GM19023 (cell line): ENCODE results near the gene CATSPER3.

Source experiments
- ATAC-seq: cut with Tn5 transposase; IDR thresholded peaks from one replicate; pipeline ENCODE4 v1.9.1; 2021; ENCODE audit warnings: mild to moderate bottlenecking, moderate library complexity; ENCODE audit not compliant: unreplicated experiment

Gene CATSPER3

DNA sequence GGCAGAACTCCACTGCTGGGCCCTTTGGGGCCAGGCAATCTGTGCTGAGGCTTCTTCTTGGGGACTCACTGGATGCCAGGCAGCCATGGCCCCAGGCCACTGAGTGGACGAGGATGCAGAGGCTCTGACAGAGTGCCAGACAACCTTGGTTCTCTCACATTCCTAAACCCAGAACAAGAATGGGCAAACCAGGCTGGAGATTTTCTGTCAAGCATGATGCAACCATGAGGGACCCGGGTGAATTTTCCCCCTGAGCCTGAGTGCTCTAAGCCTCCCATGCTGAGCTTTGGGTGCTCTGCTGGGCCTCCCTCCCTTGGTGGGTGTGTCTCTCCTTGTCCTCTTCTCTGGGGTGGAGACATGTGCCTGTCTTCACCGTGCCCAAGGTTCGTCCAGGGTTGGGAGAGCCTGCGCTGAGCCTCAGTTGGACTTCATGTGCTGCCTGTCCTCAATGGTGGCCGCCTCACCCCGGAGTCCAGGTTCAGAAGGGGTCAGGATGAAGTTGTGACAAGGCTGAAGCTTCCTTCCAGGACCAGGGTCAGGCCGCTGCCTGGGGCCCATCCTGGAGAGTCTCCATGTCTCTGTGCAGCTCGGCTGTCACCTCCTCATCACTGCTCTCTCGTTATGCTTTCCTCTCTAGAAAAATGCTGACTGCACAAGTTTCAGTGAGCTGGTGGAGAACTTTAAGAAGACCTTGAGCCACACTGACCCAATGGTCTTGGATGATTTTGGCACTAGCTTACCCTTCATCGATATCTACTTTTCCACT, 42.2 kb downstream of the CATSPER3 start:
- no peak for ATAC-seq

- ATAC-seq, result no peak
Measured at GRCh38 chr5:135010502-135011354, 43.0 kb downstream of the CATSPER3 start.

DNA sequence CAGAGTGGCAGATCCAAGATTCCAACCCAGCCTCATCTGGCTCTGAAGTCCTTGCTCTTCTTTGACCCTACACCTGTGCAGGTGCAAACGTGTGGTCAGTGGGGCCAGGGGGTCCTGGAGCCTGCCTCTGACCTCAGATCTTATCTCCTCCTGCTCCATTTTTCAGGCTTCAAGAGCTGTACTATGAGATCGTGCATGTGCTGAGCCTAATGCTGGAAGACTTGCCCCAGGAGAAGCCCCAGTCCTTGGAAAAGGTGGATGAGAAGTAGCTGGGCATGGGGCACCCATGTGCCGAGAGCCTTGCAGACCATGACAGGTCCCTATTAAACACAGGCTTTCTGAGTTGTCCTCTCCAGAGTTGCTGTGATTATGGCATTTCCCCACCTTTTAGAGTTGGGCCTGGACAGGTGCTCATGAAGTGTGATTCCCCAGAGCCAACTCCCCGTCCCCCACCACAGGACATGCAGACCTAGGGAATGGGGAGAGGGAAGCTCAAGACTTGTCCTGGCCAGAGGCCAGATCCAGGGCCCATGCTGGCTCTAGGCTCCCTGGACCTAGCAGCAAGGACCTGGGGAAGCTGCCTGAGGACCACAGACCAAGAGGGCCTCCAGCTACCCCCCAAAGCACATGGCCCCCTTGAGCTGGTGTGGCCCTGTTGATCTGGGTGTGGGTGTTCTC, 43.8 kb downstream of the CATSPER3 start:
- no peak for ATAC-seq

DNA sequence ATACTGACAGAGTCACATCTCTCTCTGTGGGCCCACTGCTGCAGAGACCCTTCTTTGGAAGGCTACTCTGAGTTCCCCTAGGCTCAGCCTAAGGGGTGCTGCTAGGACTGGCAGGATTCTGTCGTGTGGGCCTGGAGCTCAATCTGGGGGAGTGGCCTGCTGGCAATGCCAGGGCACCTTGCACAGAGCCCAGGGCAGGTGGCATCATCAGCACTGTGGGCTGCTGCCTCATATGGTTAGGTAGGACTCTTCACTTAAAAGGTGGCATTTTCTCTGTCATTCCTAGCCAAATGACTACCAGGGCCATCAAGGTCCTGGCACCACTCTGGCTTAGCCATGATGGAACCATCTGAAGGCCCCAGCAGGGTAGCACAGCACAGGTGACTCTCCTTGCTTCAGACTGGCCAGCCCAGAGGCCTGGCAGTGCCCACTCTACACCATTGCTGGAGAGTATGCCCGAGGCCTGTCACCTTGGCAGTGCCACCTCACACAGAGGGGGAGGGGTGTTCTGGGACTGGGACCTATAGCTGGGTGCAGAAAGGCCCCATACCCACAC, 44.4 kb downstream of the CATSPER3 start:
- ATAC-seq, result no peak

DNA sequence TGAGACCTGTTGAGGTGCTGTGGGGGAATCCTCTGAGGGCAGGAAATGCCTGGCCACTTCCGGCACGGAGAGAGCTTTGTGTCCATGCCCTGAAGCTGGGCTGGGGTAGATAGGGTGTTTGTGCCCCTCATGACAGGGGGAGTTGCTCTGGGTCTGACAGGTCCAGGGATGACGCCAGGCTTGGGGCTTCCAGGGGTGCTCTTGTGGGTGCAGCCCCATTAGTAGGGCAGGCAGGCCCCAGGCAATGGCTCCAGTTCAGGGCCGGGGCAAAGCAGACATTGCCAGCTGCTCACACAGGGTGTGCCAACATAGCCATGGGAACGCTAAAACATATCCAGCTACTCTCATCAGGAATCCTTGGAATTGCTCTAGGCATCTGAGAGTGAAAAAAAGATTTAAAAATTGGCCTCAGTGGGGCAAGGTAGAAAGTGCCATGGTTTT, 45.3 kb downstream of the CATSPER3 start:
- ATAC-seq, result no peak

DNA sequence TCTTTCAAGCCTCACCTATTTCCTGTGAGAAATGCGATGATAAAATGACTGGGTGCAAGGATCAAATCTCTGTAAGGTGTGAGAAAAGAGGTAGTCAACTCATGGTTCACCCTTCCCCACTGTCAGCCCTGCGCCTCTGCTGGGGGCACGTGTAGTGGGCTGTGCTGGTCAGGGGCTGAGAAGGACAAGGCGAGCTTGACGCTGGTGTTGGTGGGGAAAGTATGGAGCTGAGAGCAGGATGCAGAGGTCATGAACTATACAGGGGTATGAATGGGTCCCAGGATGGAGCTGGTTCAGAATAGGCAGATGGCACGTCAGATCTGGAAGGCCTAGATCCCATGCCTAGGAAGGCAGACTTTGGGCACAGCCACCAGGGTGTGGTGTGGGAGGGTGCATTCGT, 45.7 kb downstream of the CATSPER3 start:
- no peak for ATAC-seq

DNA sequence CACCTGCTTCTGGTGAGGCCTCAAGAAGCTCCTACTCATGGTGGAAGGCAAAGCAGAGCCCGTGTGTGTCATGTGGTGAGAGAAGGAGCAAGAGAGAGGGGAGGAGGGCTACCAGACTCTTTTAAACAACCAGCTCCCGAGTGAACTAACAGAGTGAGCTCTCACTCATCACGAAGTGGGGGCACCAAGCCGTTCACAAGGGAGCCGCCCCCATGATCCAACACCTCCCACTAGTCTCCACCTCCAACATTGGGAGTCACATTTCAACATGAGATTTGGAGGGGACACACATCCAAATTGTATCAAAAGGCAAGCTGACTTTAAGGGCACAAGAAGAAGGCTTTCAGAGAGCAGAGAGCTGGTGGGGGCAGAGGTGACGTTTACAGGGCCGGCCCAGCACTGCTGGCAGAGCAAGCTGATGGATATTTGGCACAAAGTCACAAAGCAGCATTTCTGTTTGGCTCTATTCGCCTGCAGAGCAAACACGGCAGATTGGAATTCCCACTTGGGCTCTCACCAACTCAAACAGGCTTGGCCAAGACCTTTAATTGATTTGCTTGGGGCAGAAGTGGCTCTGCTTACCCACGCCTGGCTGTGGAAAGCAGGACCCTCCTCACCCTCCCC, 46.4 kb downstream of the CATSPER3 start:
- ATAC-seq, result no peak

GRCh38 chr5:135015942-135016341, 48.2 kb downstream of the CATSPER3 start:
- ATAC-seq, result no peak

DNA sequence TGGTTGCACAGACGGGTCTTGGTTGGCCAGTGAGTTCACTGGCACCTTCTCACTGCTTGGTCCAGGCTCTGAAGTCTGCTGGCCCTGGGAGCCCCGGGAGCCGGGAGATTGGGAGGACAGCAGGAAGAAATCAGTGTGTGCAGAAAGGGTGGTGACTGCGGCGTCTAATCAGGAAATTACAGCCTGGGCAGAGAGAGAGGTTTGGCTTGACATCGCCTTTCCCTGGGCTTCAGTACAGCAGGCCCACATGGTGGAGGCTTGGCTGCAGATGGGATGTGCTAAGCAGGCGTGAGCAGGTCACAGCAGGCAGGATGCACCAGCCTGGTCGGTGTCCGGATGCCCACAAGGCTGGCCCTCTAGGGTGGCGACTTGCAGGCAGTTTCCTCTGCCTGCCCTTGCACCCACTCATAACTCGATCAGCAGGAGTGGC, 49.2 kb downstream of the CATSPER3 start:
- ATAC-seq, result no peak

GRCh38 chr5:135018457-135018856, 50.8 kb downstream of the CATSPER3 start:
- ATAC-seq, result no peak

DNA sequence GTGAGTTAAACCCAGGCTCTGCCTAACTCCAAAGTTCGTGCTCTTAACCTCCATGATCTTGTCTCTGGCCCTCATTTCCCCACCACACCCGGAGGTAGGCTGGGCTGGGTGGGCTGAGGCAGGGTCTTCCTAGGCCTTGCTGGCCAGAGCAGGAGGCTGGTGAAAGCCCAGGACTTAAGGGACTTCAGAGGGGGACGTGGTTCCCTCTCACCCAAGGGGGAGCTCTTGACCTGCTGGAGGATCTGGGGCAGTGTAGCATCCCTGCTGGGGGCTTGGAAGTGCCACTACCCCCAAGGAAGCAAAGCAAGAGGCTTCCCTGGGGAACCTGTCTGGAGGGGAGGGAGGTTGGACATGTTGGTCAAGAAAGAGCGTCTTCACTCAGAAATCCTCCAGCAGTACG, 51.6 kb downstream of the CATSPER3 start:
- ATAC-seq, result no peak

DNA sequence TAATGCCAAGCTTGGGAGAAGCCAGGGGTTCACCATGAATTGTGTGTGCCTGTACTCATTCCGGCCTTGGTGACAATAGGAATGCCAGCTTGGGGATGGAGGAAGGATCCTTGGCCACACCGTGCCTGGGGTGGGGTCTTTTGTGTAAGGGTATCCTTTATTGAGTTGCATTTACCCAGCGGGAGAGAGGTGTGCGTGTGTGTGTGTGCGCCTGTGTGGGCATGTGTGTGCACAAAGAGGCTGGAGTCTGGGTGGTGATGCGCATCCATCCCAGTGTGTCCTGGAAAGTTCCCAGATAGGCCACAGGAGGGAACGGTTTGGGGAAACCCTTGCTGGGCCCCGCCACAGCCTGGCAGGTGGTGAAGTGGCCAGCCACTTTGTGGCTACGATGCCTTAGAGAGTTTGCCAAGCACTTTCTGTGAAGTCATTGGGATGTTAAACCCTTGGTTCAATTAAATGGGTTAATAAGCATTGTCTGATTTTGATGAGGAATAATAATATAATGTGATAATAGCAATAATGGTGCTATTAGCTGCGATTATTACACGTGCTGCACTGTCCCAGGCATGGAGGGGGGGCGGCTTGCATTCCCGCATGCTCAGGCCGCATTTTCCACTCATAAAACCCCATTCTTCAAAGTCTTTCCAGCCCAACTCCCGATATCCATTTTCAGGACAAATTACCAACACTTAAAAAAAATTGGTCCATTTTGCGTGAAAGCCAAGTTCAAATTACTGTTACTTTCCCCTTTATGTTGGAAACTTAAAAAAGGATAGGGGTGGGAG, 52.6 kb downstream of the CATSPER3 start:
- ATAC-seq, result no peak

DNA sequence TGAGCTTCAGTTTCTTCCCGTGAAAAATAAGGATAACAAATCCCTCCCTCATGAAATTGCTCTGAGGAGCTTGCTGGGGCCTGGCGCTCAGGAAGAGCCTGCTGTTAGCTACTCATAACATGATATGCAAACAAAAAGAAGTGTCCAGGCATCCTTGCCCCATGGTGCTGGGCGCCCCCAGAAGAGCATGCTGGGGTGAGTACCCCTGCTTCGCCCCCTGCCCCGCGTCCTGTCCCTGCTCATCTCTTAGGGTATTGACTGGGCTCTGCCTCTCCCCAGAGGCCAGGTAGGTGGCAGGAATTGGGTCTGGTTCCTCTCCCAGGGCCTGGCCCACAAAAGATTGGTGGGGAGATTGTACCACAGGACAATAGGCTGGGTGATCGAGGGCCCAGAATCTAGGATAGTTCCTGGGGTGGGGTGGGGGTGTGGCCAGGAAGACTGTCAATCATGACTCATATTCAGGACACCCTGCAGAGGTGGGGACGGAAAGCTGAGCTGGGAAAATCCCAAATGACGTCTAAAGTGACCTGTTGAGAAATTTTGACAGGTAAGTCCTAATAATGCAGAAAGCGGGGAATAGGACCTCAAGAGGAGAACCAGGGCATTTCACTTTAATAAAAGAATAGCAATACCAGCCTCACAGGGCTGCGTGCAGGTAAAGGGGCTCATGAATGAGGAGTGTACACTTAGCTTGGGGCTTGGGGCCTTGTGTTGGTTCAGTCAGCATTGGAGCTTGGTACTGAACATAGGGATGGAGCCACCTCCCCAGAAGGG, 57.4 kb downstream of the CATSPER3 start:
- ATAC-seq, result no peak

DNA sequence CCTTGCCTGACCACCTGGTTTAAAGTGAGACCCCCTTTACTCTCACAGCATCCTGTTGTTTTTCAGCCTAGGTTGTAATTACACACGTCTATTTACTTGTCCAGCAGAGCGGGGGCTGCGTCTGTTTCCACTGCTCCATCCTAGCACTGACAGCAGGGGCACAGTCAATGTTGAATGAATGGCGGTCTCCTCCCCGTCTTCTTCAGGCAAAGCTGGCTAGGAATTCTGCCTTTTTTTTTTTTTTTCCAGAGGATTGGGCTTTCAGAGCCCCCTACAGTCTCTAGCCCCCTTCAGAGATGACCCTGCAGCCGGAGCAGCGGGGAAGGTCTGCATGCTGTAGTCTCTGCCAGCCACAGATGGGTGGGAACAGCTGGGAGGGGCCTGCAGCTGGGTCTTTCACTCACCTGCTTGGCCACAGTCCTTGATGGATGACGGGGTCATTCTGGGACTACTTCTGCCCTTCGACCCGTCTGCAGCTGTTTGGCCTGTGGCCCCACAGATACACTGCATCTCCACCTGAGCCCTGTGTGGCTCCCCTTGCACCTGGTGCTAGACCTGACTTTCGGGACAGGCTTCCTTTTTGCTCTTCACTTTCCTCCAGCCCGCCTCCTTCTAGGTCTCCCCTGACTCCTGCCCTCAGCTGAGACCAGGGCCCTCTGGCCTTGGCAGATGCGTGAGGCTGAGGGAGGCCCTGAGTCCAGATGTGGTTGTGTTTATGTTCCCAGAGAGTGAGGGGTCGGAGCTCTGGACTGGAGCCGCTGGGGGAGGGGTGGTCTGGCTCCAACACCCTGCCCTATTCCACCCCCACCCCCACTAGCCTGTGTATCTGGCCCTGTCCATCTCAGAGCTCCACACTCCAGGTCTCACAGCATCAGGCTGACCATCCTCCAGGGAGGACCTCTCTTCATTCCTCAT, 58.3 kb downstream of the CATSPER3 start:
- ATAC-seq, result no peak

DNA sequence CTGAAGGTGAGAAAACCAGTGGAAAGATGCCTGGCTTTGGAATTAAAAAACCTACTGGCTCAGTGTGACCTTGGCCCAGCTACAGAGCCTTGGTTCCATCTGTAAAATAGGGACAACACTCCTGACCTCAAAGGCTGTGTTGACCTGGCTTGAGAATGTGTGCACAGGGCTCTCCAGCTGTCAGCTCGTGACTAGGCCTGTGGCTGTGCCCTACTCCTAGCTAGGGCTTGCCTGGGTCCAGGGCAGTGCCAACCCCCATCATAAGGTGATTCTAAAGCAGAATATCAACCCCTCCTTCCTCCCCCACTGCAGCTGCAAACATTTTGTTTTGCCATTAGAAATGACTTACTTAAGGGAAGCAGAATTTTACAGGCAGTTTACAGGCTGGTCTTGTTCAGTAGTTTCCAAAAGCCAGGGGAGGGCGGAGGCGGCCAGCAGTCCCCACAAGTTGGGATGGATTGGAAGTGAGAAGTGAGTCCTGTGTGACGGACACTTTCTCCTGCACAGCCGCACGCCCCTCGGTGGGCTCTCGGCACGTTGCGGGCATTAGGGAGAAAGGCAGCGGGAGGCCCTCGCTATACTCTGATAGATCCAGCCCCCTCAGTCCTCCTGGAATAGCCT, 59.0 kb downstream of the CATSPER3 start:
- ATAC-seq, result no peak

DNA sequence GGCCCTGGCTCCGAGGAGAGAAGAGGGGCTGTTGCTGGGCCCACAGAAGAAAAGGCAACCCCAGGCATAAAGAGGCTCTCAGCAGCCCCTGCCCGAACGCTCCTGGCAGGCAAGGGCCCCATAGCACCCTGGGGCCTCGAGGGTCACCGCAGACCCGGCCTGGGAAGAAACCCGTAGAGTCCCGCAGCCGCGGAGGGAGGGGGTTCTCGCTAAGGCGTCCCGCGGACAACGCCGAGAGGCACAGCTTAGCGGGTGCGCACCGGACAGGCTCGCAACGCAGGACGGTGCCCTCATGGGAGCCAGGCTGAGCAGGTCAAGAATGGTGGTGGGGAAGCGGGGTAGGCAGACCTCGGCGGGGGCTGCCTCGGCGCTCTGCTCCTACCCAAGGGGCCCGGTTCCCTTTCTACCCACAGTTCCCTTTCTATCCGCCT, 59.6 kb downstream of the CATSPER3 start:
- no peak for ATAC-seq

GRCh38 chr5:135027697-135028615, 60.2 kb downstream of the CATSPER3 start:
- no peak for ATAC-seq
